ENCODE results near the gene ITPR3.

ITPR3 gene

GRCh38 chr6:33606642-33607041 lies 14.5 kb upstream of the ITPR3 start:
- H3K9me3 ChIP-seq (ENCODE audit: control insufficient read depth, low read length): no peaks in the 10 kb centered on the region
- H3K4me1 ChIP-seq (ENCODE audit: control insufficient read depth, insufficient read depth, low read length, poor library complexity, severe bottlenecking): peaks cover 33% of the 10 kb centered on the region
- no peaks in the 10 kb centered on the region for H3K36me3 ChIP-seq (ENCODE audit: control insufficient read depth, insufficient read depth, low read length)
- no peak overlapping the region for H3K27ac ChIP-seq (ENCODE audit: low read depth, low read length, severe bottlenecking)
- no CpG with 5 or more reads among the region's 2 CpGs for WGBS, 2 experiments (ENCODE audit: insufficient coverage in 2 of 2)
- H3K4me3 ChIP-seq (ENCODE audit: extremely low read depth, insufficient read depth, low read length, poor library complexity, severe bottlenecking): no peak overlapping the region

- Histone ChIP-seq H3K27ac (ENCODE audit: low read depth, low read length, severe bottlenecking) (no peak overlapping the region), H3K4me3 (ENCODE audit: extremely low read depth, insufficient read depth, low read length, poor library complexity, severe bottlenecking) (no peak overlapping the region), H3K9me3 (ENCODE audit: control insufficient read depth, low read length) (peaks cover 2% of the 10 kb centered on the region), H3K4me1 (ENCODE audit: control insufficient read depth, insufficient read depth, low read length, poor library complexity, severe bottlenecking) (peaks cover 33% of the 10 kb centered on the region), H3K36me3 (ENCODE audit: control insufficient read depth, insufficient read depth, low read length) (no peaks in the 10 kb centered on the region)
- 54 to 74% methylated on average over 6 to 8 of the region's 8 CpGs for WGBS, 2 experiments (ENCODE audit: insufficient coverage in 2 of 2)
These were observed 13.9 kb upstream of the ITPR3 start for GRCh38 chr6:33607126-33607783.

DNA sequence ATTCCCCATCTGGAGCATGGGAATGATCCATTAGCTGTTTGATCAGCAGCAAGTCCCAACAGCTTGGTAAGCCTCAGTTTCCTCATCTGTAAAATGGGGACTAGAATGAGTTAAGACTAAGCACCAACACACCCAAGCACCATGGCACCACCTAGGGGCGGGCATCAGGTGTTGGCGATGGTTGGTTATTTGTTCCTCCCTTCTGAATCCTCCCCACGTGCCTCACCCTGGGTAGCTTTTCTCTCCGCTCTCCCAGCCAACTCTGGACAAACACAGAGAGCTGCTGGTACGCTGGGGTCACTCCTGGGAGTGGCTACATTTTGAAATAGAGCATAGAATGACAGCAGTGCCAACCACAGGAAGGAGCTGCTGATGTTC lies 13.3 kb upstream of the ITPR3 start:
- H3K9me3 ChIP-seq (ENCODE audit: control insufficient read depth, low read length): peaks cover 2% of the 10 kb centered on the region
- H3K4me1 ChIP-seq (ENCODE audit: control insufficient read depth, insufficient read depth, low read length, poor library complexity, severe bottlenecking): peaks cover 33% of the 10 kb centered on the region
- 100% methylated on average over 2 to 3 of the region's 5 CpGs for WGBS, 2 experiments (ENCODE audit: insufficient coverage in 2 of 2)

GRCh38 chr6:33609019-33609418 lies 12.1 kb upstream of the ITPR3 start:
- Histone ChIP-seq H3K4me1 (ENCODE audit: control insufficient read depth, insufficient read depth, low read length, poor library complexity, severe bottlenecking) (peaks cover 43% of the 10 kb centered on the region), H3K36me3 (ENCODE audit: control insufficient read depth, insufficient read depth, low read length) (no peaks in the 10 kb centered on the region), H3K9me3 (ENCODE audit: control insufficient read depth, low read length) (peaks cover 2% of the 10 kb centered on the region), H3K27ac (ENCODE audit: low read depth, low read length, severe bottlenecking) (no peak overlapping the region), H3K4me3 (ENCODE audit: extremely low read depth, insufficient read depth, low read length, poor library complexity, severe bottlenecking) (no peak overlapping the region)
- WGBS, 2 experiments (ENCODE audit: insufficient coverage in 2 of 2): 100% methylated on average over 1 of the region's 3 CpGs

More for the DNA sequence above, 13.3 kb upstream of the ITPR3 start:
- Histone ChIP-seq H3K36me3 (ENCODE audit: control insufficient read depth, insufficient read depth, low read length) (no peaks in the 10 kb centered on the region), H3K27ac (ENCODE audit: low read depth, low read length, severe bottlenecking) (no peak overlapping the region), H3K4me3 (ENCODE audit: extremely low read depth, insufficient read depth, low read length, poor library complexity, severe bottlenecking) (no peak overlapping the region)

GRCh38 chr6:33609528-33609927 lies 11.6 kb upstream of the ITPR3 start:
- Histone ChIP-seq H3K36me3 (ENCODE audit: control insufficient read depth, insufficient read depth, low read length) (no peaks in the 10 kb centered on the region), H3K27ac (ENCODE audit: low read depth, low read length, severe bottlenecking) (peak overlapping the region; percentile 83), H3K4me3 (ENCODE audit: extremely low read depth, insufficient read depth, low read length, poor library complexity, severe bottlenecking) (no peak overlapping the region), H3K9me3 (ENCODE audit: control insufficient read depth, low read length) (peaks cover 2% of the 10 kb centered on the region), H3K4me1 (ENCODE audit: control insufficient read depth, insufficient read depth, low read length, poor library complexity, severe bottlenecking) (peaks cover 45% of the 10 kb centered on the region)
- 76 to 79% methylated on average over 2 to 6 of the region's 6 CpGs for WGBS, 2 experiments (ENCODE audit: insufficient coverage in 2 of 2)

DNA sequence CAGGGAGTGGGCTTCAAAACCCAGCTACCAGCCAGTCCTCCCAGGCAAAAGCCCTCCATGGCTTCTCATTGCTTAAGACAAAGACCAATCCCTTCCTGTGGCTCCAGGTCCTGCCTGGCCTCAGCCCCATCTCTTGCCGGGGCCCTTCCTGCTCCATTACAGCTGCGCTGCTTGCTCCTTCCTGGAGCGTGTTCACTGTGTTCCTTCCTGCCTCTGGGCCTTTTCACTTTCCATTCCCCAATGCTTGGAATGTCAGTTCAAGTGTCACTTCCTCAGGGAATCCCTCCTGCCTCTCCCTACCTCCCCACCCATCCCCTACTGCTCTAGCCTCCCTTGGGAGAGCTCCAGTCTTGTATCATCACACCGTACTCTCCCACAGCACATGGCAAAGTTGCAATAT lies 11.1 kb upstream of the ITPR3 start:
- peaks cover 2% of the 10 kb centered on the region for H3K9me3 ChIP-seq (ENCODE audit: control insufficient read depth, low read length)
- WGBS, 2 experiments (ENCODE audit: insufficient coverage in 2 of 2): 77 to 81% methylated on average over 4 of the region's 4 CpGs
- peak overlapping the region; percentile 83 for H3K27ac ChIP-seq (ENCODE audit: low read depth, low read length, severe bottlenecking)
- H3K4me1 ChIP-seq (ENCODE audit: control insufficient read depth, insufficient read depth, low read length, poor library complexity, severe bottlenecking): peaks cover 43% of the 10 kb centered on the region
- H3K36me3 ChIP-seq (ENCODE audit: control insufficient read depth, insufficient read depth, low read length): no peaks in the 10 kb centered on the region
- H3K4me3 ChIP-seq (ENCODE audit: extremely low read depth, insufficient read depth, low read length, poor library complexity, severe bottlenecking): no peak overlapping the region

DNA sequence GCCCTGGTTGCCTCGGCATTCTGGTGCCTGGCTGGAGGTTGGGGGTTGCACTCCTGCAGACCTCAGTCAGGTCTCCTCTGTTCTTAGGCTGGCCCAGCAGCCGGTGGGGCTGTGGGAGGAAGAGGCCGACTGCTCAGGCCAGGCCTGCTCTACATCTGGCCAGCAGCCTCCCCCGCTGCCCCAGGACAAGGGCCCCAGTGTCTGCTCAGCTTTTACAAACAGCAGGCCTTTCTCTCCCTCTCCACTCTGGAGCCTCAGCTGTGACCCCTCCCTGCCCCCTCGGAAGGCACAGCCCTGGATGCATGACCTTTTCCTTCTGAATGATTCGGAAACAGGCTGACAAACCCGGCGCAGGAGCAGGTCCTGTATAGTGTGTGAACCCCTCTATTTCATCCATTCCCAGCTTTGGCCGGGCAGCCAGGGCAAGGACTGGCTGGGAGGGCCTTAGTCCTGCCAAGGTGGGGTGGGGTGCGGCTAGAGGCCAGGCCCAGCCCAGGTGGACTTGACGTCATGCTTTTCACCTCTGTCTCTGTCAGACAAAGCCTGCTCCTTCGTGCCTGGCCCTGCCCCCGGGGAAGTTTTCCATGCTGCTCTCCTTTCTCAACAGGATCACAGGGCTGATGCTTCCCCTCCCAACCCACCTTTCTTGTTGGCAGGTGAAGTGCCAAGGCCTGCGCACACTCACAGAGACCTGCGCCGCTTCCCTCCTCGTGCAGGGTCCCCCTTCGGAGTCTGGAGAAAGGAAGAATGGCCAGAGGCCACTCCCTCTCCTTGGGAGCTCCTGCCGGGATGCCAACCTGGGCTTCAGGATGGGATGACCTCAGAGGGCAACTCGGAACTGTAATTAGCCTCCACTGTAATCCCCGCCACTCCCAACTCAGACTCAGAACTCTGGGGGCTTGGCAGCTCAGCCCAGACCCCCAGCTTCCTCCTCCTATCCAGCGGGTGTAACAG lies 10.1 kb upstream of the ITPR3 start:
- Histone ChIP-seq H3K27ac (ENCODE audit: low read depth, low read length, severe bottlenecking) (peak overlapping the region; percentile 83), H3K4me1 (ENCODE audit: control insufficient read depth, insufficient read depth, low read length, poor library complexity, severe bottlenecking) (peaks cover 39% of the 10 kb centered on the region), H3K9me3 (ENCODE audit: control insufficient read depth, low read length) (peaks cover 2% of the 10 kb centered on the region), H3K36me3 (ENCODE audit: control insufficient read depth, insufficient read depth, low read length) (no peaks in the 10 kb centered on the region), H3K4me3 (ENCODE audit: extremely low read depth, insufficient read depth, low read length, poor library complexity, severe bottlenecking) (no peak overlapping the region)
- 58 to 70% methylated on average over 14 to 16 of the region's 22 CpGs for WGBS, 2 experiments (ENCODE audit: insufficient coverage in 2 of 2)

- Histone ChIP-seq H3K36me3 (ENCODE audit: control insufficient read depth, insufficient read depth, low read length) (no peaks in the 10 kb centered on the region), H3K27ac (ENCODE audit: low read depth, low read length, severe bottlenecking) (no peak overlapping the region), H3K4me1 (ENCODE audit: control insufficient read depth, insufficient read depth, low read length, poor library complexity, severe bottlenecking) (peaks cover 39% of the 10 kb centered on the region), H3K9me3 (ENCODE audit: control insufficient read depth, low read length) (peaks cover 2% of the 10 kb centered on the region), H3K4me3 (ENCODE audit: extremely low read depth, insufficient read depth, low read length, poor library complexity, severe bottlenecking) (no peak overlapping the region)
- 74 to 76% methylated on average over 5 to 6 of the region's 8 CpGs for WGBS, 2 experiments (ENCODE audit: insufficient coverage in 2 of 2)
These were observed 7.9 kb upstream of the ITPR3 start for GRCh38 chr6:33613146-33613794.

GRCh38 chr6:33613795-33614168 lies 7.3 kb upstream of the ITPR3 start:
- Histone ChIP-seq H3K27ac (ENCODE audit: low read depth, low read length, severe bottlenecking) (no peak overlapping the region), H3K4me3 (ENCODE audit: extremely low read depth, insufficient read depth, low read length, poor library complexity, severe bottlenecking) (no peak overlapping the region), H3K4me1 (ENCODE audit: control insufficient read depth, insufficient read depth, low read length, poor library complexity, severe bottlenecking) (peaks cover 36% of the 10 kb centered on the region), H3K9me3 (ENCODE audit: control insufficient read depth, low read length) (peaks cover 2% of the 10 kb centered on the region), H3K36me3 (ENCODE audit: control insufficient read depth, insufficient read depth, low read length) (no peaks in the 10 kb centered on the region)
- WGBS, 2 experiments (ENCODE audit: insufficient coverage in 2 of 2): 84 to 90% methylated on average over 8 to 9 of the region's 10 CpGs

- 86 to 92% methylated on average over 2 of the region's 2 CpGs for WGBS, 2 experiments (ENCODE audit: insufficient coverage in 2 of 2)
- Histone ChIP-seq H3K36me3 (ENCODE audit: control insufficient read depth, insufficient read depth, low read length) (no peaks in the 10 kb centered on the region), H3K27ac (ENCODE audit: low read depth, low read length, severe bottlenecking) (no peak overlapping the region), H3K9me3 (ENCODE audit: control insufficient read depth, low read length) (peaks cover 2% of the 10 kb centered on the region), H3K4me1 (ENCODE audit: control insufficient read depth, insufficient read depth, low read length, poor library complexity, severe bottlenecking) (peaks cover 23% of the 10 kb centered on the region), H3K4me3 (ENCODE audit: extremely low read depth, insufficient read depth, low read length, poor library complexity, severe bottlenecking) (no peak overlapping the region)
These were observed 5.0 kb upstream of the ITPR3 start for GRCh38 chr6:33616113-33616512.

All from mesodermal cell (in vitro differentiated cells).